K562 (cell line): ENCODE measurements around the gene UBE2E1. TPM values are rescaled to one million over a fixed set of nuclear protein-coding genes. Genes with fewer than 3 reads are reported as not detected.
A peak's percentile ranks its signal among the peaks of the same experiment; 100 is the strongest.

Source experiments
- ATAC-seq: fragments of 200-7000 bp; cut with Tn5 transposase; 3 replicates; pipeline ENCODE4 v1.9.1; 2020; ENCODE audit warnings: moderate library complexity
- BruUV-seq: library from RNA; stranded (reverse); fragments of 400-500 nt; replicated peaks from 2 replicates; lab custom pipeline; 2021; lab: Mats Ljungman, UMichigan
- CTCF ChIA-PET: fragments of 300-600 bp; formaldehyde crosslinking; extraction: SDS; loops from one replicate; lab custom pipeline; 2021; ENCODE audit warnings: low intra/inter-chr PET ratio; lab: Yijun Ruan, JAX
- POLR2A ChIA-PET: fragments of 300-600, 350-650 bp; sonication (Branson Sonifier 250); formaldehyde crosslinking; extraction: SDS; loops from one replicate; lab custom pipeline; 2021; ENCODE audit warnings: antibody characterized with exemption, inconsistent platforms; lab: Yijun Ruan, JAX
- DNase-seq, 4 experiments: peaks; one replicate each; pipeline versions ENCODE4 v3.0.0 to v3.0.0-alpha.2; 2011 to 2018; ENCODE audit warnings: low spot score in 3 of 4, mixed read lengths in 3 of 4; ENCODE audit errors: extremely low read depth in 1 of 4
- FAIRE-seq: peaks from 2 replicates; lab custom pipeline; 2011; peaks lifted over from hg19 to GRCh38; lab: Jason Lieb, UNC
- H2AFZ ChIP-seq: 2 replicates; pipeline ENCODE4 v1.6.0; 2011; ENCODE audit warnings: low read depth, low read length, control low read depth, inconsistent platforms
- H3K27ac ChIP-seq: fragments of 200-600 bp; 3 replicates; pipeline ENCODE4 v1.8.0; 2011; ENCODE audit warnings: low read depth, mild to moderate bottlenecking, control low read depth, inconsistent platforms, low read length, moderate library complexity, mixed read lengths; ENCODE audit errors: extremely low read depth
- H3K27me3 ChIP-seq, 2 experiments: fragments of 300-600 bp in 1 of 2; 2 replicates in 1 of 2; 3 replicates in 1 of 2; pipeline versions ENCODE4 v1.6.0 to v1.8.0; 2011; ENCODE audit warnings: inconsistent platforms in 2 of 2, low read length in 2 of 2, mild to moderate bottlenecking in 1 of 2, mixed read lengths in 1 of 2, moderate library complexity in 1 of 2; ENCODE audit not compliant: control insufficient read depth in 2 of 2, insufficient read depth in 2 of 2
- H3K36me3 ChIP-seq: fragments of 300-600 bp; 3 replicates; pipeline ENCODE4 v1.8.0; 2011; ENCODE audit warnings: mild to moderate bottlenecking, low read length, inconsistent platforms; ENCODE audit not compliant: control insufficient read depth, insufficient read depth
- H3K4me1 ChIP-seq, 2 experiments: fragments of 200-600 bp in 1 of 2; replicated peaks in 1 of 2; 2 replicates in 1 of 2; 3 replicates in 1 of 2; pipeline versions ENCODE4 v1.5.1 to v1.8.0; 2011; ENCODE audit warnings: inconsistent platforms in 2 of 2, low read length in 2 of 2, mild to moderate bottlenecking in 1 of 2, mixed read lengths in 1 of 2, moderate library complexity in 1 of 2; ENCODE audit not compliant: control insufficient read depth in 2 of 2, insufficient read depth in 2 of 2
- H3K4me2 ChIP-seq: 2 replicates; pipeline ENCODE4 v1.6.1; 2011; ENCODE audit warnings: low read length, control low read depth, inconsistent platforms, mixed read lengths; ENCODE audit not compliant: insufficient read depth
- H3K4me3 ChIP-seq: fragments of 200-600 bp; sonication (generic), shearing (Covaris generic); 2 replicates; pipeline ENCODE4 v1.5.1; 2016; ENCODE audit warnings: control low read depth, inconsistent platforms
- H3K79me2 ChIP-seq: fragments of 200-600 bp; 3 replicates; pipeline ENCODE4 v1.8.0; 2011; ENCODE audit warnings: low read length, inconsistent platforms; ENCODE audit not compliant: control insufficient read depth, insufficient read depth
- H3K9ac ChIP-seq, 2 experiments: 2 replicates each; pipeline versions ENCODE4 v1.6.0 to v1.6.1; 2011; ENCODE audit warnings: low read depth in 2 of 2, low read length in 2 of 2, control low read depth in 1 of 2, inconsistent platforms in 1 of 2, mild to moderate bottlenecking in 1 of 2, mixed read lengths in 1 of 2; ENCODE audit not compliant: insufficient read depth in 1 of 2
- H3K9me1 ChIP-seq: one replicate; pipeline ENCODE4 v1.6.0; 2011; ENCODE audit warnings: inconsistent platforms, mild to moderate bottlenecking, low read length, moderate library complexity; ENCODE audit not compliant: control insufficient read depth, insufficient read depth
- H3K9me3 ChIP-seq: replicated peaks from 2 replicates; pipeline ENCODE4 v1.5.1; 2011; ENCODE audit warnings: low read depth, low read length, inconsistent platforms; ENCODE audit not compliant: control insufficient read depth, insufficient read depth
- H4K20me1 ChIP-seq: replicated peaks from 2 replicates; pipeline ENCODE4 v1.6.1; 2011; ENCODE audit warnings: low read length, inconsistent platforms, mixed read lengths; ENCODE audit not compliant: control insufficient read depth, insufficient read depth
- FOXJ3 ChIP-seq: sonication (generic); formaldehyde crosslinking; IDR thresholded peaks from 2 replicates; pipeline ENCODE4 v1.4.0; 2020; ENCODE audit warnings: mild to moderate bottlenecking, missing genetic modification reagents
- HDAC1 ChIP-seq, 2 experiments: fragments of 450-650 bp; IDR thresholded peaks; 2 replicates each; pipeline ENCODE4 v1.6.1; 2016 to 2017; ENCODE audit warnings: inconsistent platforms in 1 of 2, mild to moderate bottlenecking in 1 of 2, moderate library complexity in 1 of 2
- NELFE ChIP-seq: IDR thresholded peaks from 2 replicates; pipeline ENCODE4 v1.6.1; 2011; ENCODE audit warnings: mild to moderate bottlenecking; ENCODE audit not compliant: insufficient read depth, insufficient read length
- ZNF24 ChIP-seq: fragments of 450-650 bp; IDR thresholded peaks from 2 replicates; pipeline ENCODE4 v1.6.1; 2016
- WGBS: fragments of 100-300 bp; shearing (Covaris generic); methylation state at CpG from one replicate; pipeline ENCODE4 v1.1.6; 2016; ENCODE audit warnings: low coverage, mixed read lengths; ENCODE audit not compliant: insufficient coverage; ENCODE audit errors: missing lambda C conversion rate; 5-methylcytosine and 5-hydroxymethylcytosine counted together
- in situ Hi-C: fragments of 300-500 bp; cut with MboI; formaldehyde crosslinking; loops from 4 replicates; pipeline ENCODE4 v1.15.0; 2018; ENCODE audit warnings: inconsistent platforms, mixed read lengths
- intact Hi-C: fragments of 100-400 bp; cut with micrococcal nuclease; formaldehyde crosslinking; loops from 2 replicates; pipeline ENCODE4 v1.14.2; 2022
- polyA plus RNA-seq, 8 experiments: library from polyadenylated mRNA; depleted of rRNA in 4 of 8; stranded (reverse) in 5 of 8; unstranded in 3 of 8; fragments of >200 nt; fragmentation: Nextera tagmentation in 2 of 8; fragmentation: Illumina TruSeq in 1 of 8; extraction: Ambion mirVana in 2 of 8; extraction: Trizol in 1 of 8; gene quantifications; 2 replicates each; pipeline versions ENCODE4 v1.2.1 to v1.2.3, GENCODE V29; 2011 to 2014; ENCODE audit warnings: inconsistent platforms in 1 of 8, missing spikeins in 1 of 8
- total RNA-seq, 7 experiments: library from RNA; depleted of rRNA in 6 of 7; stranded (reverse); fragments of >200 nt in 6 of 7; fragmentation: Illumina TruSeq in 2 of 7; extraction: Trizol in 2 of 7; gene quantifications; 2 replicates each; pipeline versions ENCODE4 v1.2.1 to v1.2.3, GENCODE V29; 2011 to 2021; ENCODE audit warnings: low replicate concordance in 1 of 7
- TF ChIP-seq, protein P1 (sequence below): fragments of 450-650 bp; formaldehyde crosslinking; IDR thresholded peaks from 2 replicates; pipeline ENCODE4 v1.4.0; 2022; ENCODE audit warnings: missing genetic modification characterization
- TF ChIP-seq, protein P2 (sequence below): sonication (generic); formaldehyde crosslinking; IDR thresholded peaks from 2 replicates; pipeline ENCODE4 v1.8.1; 2023; ENCODE audit warnings: mild to moderate bottlenecking, missing genetic modification reagents

The UBE2E1 gene
- total and polyA plus RNA-seq, 9 of the 15 experiments (the other 6 are each of a cell fraction or from before 2014, with no cell fraction given): 54.4 to 294 (median 165) TPM

DNA sequence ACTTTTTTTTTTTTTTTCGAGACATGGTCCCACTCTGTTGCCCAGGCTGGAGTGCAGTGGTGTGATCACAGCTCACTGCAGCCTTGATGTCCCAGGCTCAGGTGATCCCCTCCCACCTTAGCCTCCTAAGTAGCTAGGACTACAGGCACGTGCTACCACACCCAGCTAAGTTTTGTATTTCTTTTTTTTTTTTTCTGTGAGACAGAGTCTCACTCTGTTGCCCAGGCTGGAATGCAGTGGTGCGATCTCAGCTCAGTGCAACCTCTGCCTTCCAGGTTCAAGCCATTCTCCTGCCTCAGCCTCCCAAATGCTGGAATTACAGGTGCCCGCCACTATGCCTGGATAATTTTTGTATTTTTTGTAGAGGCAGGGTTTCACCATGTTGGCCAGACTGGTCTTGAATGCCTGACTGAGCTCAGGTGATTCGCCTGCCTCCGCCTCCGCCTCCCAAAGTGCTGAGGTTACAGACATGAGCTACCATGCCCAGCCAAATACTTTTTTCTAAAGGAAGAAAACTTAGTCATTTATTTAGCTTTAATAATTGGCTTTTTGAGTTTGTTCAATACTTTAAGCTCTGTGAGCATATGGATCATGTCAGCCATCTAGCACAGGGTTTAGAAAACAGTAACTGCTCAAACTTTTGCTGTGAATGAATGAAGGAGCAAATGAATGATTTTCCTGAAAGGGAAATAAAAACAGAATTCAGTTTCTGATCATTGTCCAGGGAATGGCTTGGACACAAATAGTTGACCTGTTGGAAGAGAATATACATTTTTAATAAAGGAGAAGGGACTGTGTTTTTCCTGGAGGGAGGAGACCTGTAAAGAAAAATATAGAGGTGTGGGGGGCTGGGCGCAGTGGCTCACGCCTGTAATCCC, 26.0 kb downstream of the UBE2E1 start:
- Histone ChIP-seq H2AFZ (no peak overlapping the region), H4K20me1 (peaks cover 7% of the 10 kb centered on the region; the same call in 1 of the 2 replicates), H3K4me3 (no peak overlapping the region), H3K9me3 (no peaks in the 10 kb centered on the region), H3K36me3 (peaks cover 4% of the 10 kb centered on the region; the same call in 2 of the 3 replicates), H3K79me2 (peaks cover 73% of the 10 kb centered on the region), H3K27ac (no peak overlapping the region), H3K9ac (no peak overlapping the region), H3K9me1 (no peaks in the 10 kb centered on the region), H3K4me1 (peaks cover 0 to 10% of the 10 kb centered on the region in 2 experiments; a peak in 2 of 5 replicates), H3K4me2 (no peak overlapping the region), H3K27me3 (no peaks in the 10 kb centered on the region)
- ATAC-seq (no peak), FAIRE-seq (no peak), DNase-seq (no peak)
- in situ Hi-C loops (no loop called here), intact Hi-C loops (no loop called here)
- 83% methylated on average over 9 of the region's 9 CpGs for WGBS
- TF ChIP-seq ZNF24 (0 out of 2 replicates have a peak, but pooled peaks have one; percentile 24), HDAC1 (IDR thresholded peaks at IDR 0.05) (no peak), NELFE (no peak), FOXJ3 (CRISPR knock-in tag) (no peak)
- TF ChIP-seq, protein P1, sequence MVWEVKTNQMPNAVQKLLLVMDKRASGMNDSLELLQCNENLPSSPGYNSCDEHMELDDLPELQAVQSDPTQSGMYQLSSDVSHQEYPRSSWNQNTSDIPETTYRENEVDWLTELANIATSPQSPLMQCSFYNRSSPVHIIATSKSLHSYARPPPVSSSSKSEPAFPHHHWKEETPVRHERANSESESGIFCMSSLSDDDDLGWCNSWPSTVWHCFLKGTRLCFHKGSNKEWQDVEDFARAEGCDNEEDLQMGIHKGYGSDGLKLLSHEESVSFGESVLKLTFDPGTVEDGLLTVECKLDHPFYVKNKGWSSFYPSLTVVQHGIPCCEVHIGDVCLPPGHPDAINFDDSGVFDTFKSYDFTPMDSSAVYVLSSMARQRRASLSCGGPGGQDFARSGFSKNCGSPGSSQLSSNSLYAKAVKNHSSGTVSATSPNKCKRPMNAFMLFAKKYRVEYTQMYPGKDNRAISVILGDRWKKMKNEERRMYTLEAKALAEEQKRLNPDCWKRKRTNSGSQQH (CRISPR knock-in tag): no peak
- TF ChIP-seq, protein P2, sequence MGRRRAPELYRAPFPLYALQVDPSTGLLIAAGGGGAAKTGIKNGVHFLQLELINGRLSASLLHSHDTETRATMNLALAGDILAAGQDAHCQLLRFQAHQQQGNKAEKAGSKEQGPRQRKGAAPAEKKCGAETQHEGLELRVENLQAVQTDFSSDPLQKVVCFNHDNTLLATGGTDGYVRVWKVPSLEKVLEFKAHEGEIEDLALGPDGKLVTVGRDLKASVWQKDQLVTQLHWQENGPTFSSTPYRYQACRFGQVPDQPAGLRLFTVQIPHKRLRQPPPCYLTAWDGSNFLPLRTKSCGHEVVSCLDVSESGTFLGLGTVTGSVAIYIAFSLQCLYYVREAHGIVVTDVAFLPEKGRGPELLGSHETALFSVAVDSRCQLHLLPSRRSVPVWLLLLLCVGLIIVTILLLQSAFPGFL (CRISPR knock-in tag): no peak
- ChIA-PET POLR2A (interaction anchor here (0.8 to 8.7 kb wide), 6 partner anchors 8 to 28 kb away, joined by 3 to 41 read pairs (median 5); no protein-coding TSS in a partner anchor), CTCF (no interaction called here)
- BruUV-seq: no TSS peak
